Adrenal gland (tissue), 12 donors: Measurements from ENCODE around the gene SELL. TPM values are rescaled to one million over a fixed set of nuclear protein-coding genes. Genes with fewer than 3 reads are reported as not detected.
"Not testable (repeated sequence)": the region's sequence is repeated elsewhere in the genome, so short reads cannot be mapped to it uniquely, and the experiment has no call there.

Source experiments
- DNase-seq, 7 donors: peaks; one replicate each; pipeline ENCODE4 v3.0.0-alpha.2; 2019 to 2020
- H3K27ac ChIP-seq, 5 donors: fragments of 200-600 bp; sonication (generic) in 4 of 5; 1 replicate in 3 of 5; 2 replicates in 2 of 5; pipeline versions ENCODE4 v1.5.1 to v1.8.0; 2016 to 2020; ENCODE audit warnings: mild to moderate bottlenecking in 1 of 5
- H3K27me3 ChIP-seq: fragments of 200-600 bp; 2 replicates; pipeline ENCODE4 v1.8.0; 2021
- H3K36me3 ChIP-seq, 2 donors: fragments of 200-600 bp; replicated peaks in 1 of 2; 1 replicate in 1 of 2; 2 replicates in 1 of 2; pipeline versions ENCODE4 v1.5.1 to v1.8.0; 2018 to 2022
- H3K4me1 ChIP-seq, 2 donors: fragments of 200-600 bp; replicated peaks in 1 of 2; 1 replicate in 1 of 2; 2 replicates in 1 of 2; pipeline versions ENCODE4 v1.5.1 to v1.8.0; 2018 to 2021
- H3K4me3 ChIP-seq, 4 donors: fragments of 200-600 bp; sonication (generic) in 3 of 4; one replicate each; pipeline ENCODE4 v1.5.1; 2016 to 2018
- H3K9me3 ChIP-seq, 3 donors: fragments of 200-600 bp; sonication (generic) in 1 of 3; replicated peaks in 1 of 3; 1 replicate in 2 of 3; 2 replicates in 1 of 3; pipeline versions ENCODE4 v1.5.1 to v1.8.0; 2016 to 2021
- CTCF ChIP-seq, 6 experiments: fragments of 450-650 bp in 4 of 6; fragments of 200-600 bp in 2 of 6; sonication (generic) in 1 of 6; IDR thresholded peaks; 1 replicate in 5 of 6; 2 replicates in 1 of 6; pipeline versions ENCODE4 v1.5.1 to v1.8.0; 2016 to 2021; ENCODE audit warnings: antibody characterized with exemption in 6 of 6, mild to moderate bottlenecking in 2 of 6, moderate library complexity in 1 of 6
- POLR2A ChIP-seq, 2 donors: fragments of 450-650 bp; IDR thresholded peaks; one replicate each; pipeline ENCODE4 v1.6.1; 2017; ENCODE audit warnings: antibody characterized with exemption in 2 of 2, mild to moderate bottlenecking in 2 of 2, moderate library complexity in 1 of 2
- WGBS, 4 donors: extraction: QIAGEN DNeasy Blood & Tissue Kit in 2 of 4; methylation state at CpG; one replicate each; pipeline versions ENCODE4 v1.1.5 to v1.1.7; 2013 to 2017; 5-methylcytosine and 5-hydroxymethylcytosine counted together
- intact Hi-C, 2 donors: fragments of 100-400 bp; cut with DNase I; formaldehyde crosslinking; loops; one replicate each; pipeline versions ENCODE4 v1.14.1 to v1.15.0; 2022 to 2023
- polyA plus RNA-seq, 3 donors: library from polyadenylated mRNA; stranded (reverse); fragments of 200-250 nt in 2 of 3; fragments of 350-450 nt in 1 of 3; fragmentation: Illumina TruSeq in 1 of 3; extraction: RNeasy Lipid Tissue Mini Kit (QIAGEN cat#74804) in 1 of 3; gene quantifications; one replicate each; pipeline ENCODE4 v1.2.3, GENCODE V29; 2013 to 2014
- total RNA-seq, 9 donors: library from RNA; depleted of rRNA in 4 of 9; stranded (reverse); fragments of >200 nt in 4 of 9; fragments of 120-200 nt in 1 of 9; fragmentation: NEBNext Ultra II Directional in 1 of 9; extraction: Animal tissue kit (Norgen Biotek cat#: 25700) in 1 of 9; gene quantifications; one replicate each; pipeline versions ENCODE4 v1.1.0 to v1.2.4, GENCODE V29; 2013 to 2023
- donor health status: healthy with polysubstance abuse.
- donor health status: Bipolar disorder and iron deficiency.
- donor health status: DM: yes; HTN: yes; CAD: no.
- donor health status: DM: no; HTN: no; CAD: no.
- donor health status: DM: no; HTN: no; CAD: no.
- donor health status: DM: yes; HTN: yes; CAD: no.

The SELL gene
- total and polyA plus RNA-seq, 12 donors, result 0.61 to 2.5 (median 1.1) TPM

GRCh38 chr1:169658777-169659176 is 52.6 kb downstream of the SELL start:
- H3K9me3 ChIP-seq, H3K36me3 ChIP-seq: not testable (repeated sequence)

GRCh38 chr1:169653873-169654272 is 57.5 kb downstream of the SELL start:
- WGBS, 4 donors, result 61 to 91% (median 80%) methylated on average over 2 of the region's 2 CpGs
- DNase-seq, result no peak
- Histone ChIP-seq H3K4me3 (no peak overlapping the region), H3K9me3 (no peaks in the 10 kb centered on the region), H3K36me3 (no peaks in the 10 kb centered on the region), H3K4me1 (no peaks in the 10 kb centered on the region), H3K27ac (no peak overlapping the region), H3K27me3 (no peaks in the 10 kb centered on the region)
- TF ChIP-seq CTCF (IDR thresholded peaks at IDR 0.05), result no peak
- no peak for TF ChIP-seq POLR2A (IDR thresholded peaks at IDR 0.05)
- intact Hi-C loops, result no loop called here

More at GRCh38 chr1:169658777-169659176, 52.6 kb downstream of the SELL start:
- H3K27ac ChIP-seq, DNase-seq, H3K4me1 ChIP-seq, intact Hi-C loops, H3K4me3 ChIP-seq, H3K27me3 ChIP-seq: not testable (repeated sequence)

GRCh38 chr1:169651035-169651434 is 60.4 kb downstream of the SELL start:
- no peaks in the 10 kb centered on the region for H3K9me3 ChIP-seq
- TF ChIP-seq CTCF (IDR thresholded peaks at IDR 0.05) (no peak), POLR2A (IDR thresholded peaks at IDR 0.05) (no peak)
- H3K27ac ChIP-seq, result no peak overlapping the region
- H3K4me3 ChIP-seq, result no peak overlapping the region
- no peaks in the 10 kb centered on the region for H3K4me1 ChIP-seq
- DNase-seq, result no peak
- intact Hi-C loops, result no loop called here
- 71 to 84% (median 77%) methylated on average over 2 of the region's 2 CpGs for whole genome bisulfite sequencing, 4 donors
- no peaks in the 10 kb centered on the region for H3K36me3 ChIP-seq
- no peaks in the 10 kb centered on the region for H3K27me3 ChIP-seq

GRCh38 chr1:169650551-169650950 is 60.9 kb downstream of the SELL start:
- no peaks in the 10 kb centered on the region for H3K9me3 ChIP-seq
- no peak overlapping the region for H3K27ac ChIP-seq
- no peak overlapping the region for H3K4me3 ChIP-seq
- no peaks in the 10 kb centered on the region for H3K36me3 ChIP-seq
- WGBS, 4 donors, result 40 to 53% (median 45%) methylated on average over 4 of the region's 4 CpGs
- TF ChIP-seq POLR2A (IDR thresholded peaks at IDR 0.05) (no peak), CTCF (IDR thresholded peaks at IDR 0.05) (no peak)
- intact Hi-C loops, result no loop called here
- no peaks in the 10 kb centered on the region for H3K27me3 ChIP-seq
- no peaks in the 10 kb centered on the region for H3K4me1 ChIP-seq
- DNase-seq, result no peak

GRCh38 chr1:169648709-169649108 is 62.7 kb downstream of the SELL start:
- Histone ChIP-seq H3K27me3 (no peaks in the 10 kb centered on the region), H3K4me3 (no peak overlapping the region), H3K27ac (no peak overlapping the region), H3K36me3 (no peaks in the 10 kb centered on the region), H3K9me3 (no peaks in the 10 kb centered on the region), H3K4me1 (no peaks in the 10 kb centered on the region)
- no peak for TF ChIP-seq CTCF (IDR thresholded peaks at IDR 0.05)
- intact Hi-C loops, result no loop called here
- WGBS, 4 donors, result 9 to 71% (median 56%) methylated on average over 1 of the region's 1 CpG
- no peak for DNase-seq
